CD4-positive, alpha-beta T cell treated with Interleukin-1 beta for 1 hour (primary cell): ENCODE data around the gene OR2T5.
"Not testable (repeated sequence)": the region's sequence is repeated elsewhere in the genome, so short reads cannot be mapped to it uniquely, and the experiment has no call there.

ENCODE experiments used
- DNase-seq, 2 donors: peaks; one replicate each; pipeline ENCODE4 v3.0.0-alpha.2; 2020 to 2022

The OR2T5 gene

DNA sequence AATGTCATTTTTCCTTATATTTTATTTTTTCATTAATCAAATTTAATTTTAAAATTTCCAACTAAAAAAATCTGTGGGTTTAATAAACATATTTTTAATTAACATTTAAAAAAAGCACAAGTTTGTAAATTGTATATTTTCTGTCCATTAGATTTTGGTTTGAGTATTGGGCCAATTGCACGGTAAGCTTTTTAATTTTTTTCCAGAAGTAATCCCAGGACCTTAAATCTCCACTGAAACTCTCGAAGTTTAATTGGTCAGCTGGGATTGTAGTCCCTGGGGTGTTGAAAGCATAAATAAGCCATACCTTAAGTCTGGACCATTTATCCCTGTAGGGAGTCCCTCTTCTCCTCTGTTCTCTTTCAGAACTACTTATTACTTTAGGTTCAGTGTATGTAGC is 19.4 kb downstream of the OR2T5 start, which contains the start of gene OR2G6:
OR2G6 (plus strand) TSS at position 301 of the 400 bp plus-strand sequence. CDS start 13,574 bp downstream, outside the sequence.
- not testable (repeated sequence) for DNase-seq

DNA sequence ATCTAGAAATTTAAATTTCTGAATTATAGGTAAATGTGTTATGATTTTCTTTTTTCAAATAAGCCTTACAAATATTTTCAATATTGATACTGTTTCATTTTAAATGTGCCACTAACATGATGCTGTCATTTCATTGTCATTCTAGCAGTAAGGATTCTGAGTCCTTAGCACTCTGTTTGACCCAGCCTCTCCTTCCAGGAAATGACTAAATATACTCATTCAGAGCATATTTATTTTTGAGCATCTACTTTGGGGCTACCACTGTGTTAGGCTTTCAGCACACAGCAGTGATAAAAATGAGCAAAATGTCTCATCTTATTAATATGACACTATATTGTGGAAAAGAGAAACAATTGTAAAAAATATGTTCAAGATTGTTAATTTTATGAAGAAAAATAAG is 21.8 kb downstream of the OR2T5 start:
- not testable (repeated sequence) for DNase-seq

GRCh38 chr1:248521856-248522255 is 33.5 kb downstream of the OR2T5 start:
- DNase-seq = no peak

GRCh38 chr1:248537449-248537848 is 49.1 kb downstream of the OR2T5 start:
- not testable (repeated sequence) for DNase-seq
